ENCODE data around the gene SV2B.

SV2B gene

DNA sequence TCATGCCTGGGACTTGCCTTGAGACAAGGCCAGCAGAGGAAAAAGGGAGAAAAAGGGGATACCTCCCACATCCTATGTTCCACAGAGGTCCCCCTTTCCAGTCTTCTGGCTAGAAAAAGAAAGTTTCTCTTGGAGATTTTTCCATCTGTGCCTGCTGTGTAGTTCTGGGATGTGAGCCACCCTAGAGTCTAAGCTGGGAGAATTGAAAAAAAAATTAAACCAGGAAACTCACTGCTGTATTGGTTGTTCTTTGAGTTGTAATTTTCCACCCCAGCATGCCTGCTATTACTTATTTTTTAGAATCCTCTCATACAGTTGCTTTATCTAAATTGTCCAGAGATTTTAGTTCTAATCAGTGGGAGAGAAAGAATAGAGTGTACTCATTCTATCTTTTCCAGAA is 68.4 kb downstream of the SV2B start:
- Histone ChIP-seq H3K9me3 (ENCODE audit: control insufficient read depth in 5 of 5, low read length in 5 of 5) (peaks cover 2 to 18% (median 14%) of the 10 kb centered on the region in 5 donors), H3K4me1 (ENCODE audit: control insufficient read depth in 5 of 5, insufficient read depth in 5 of 5, low read length in 5 of 5) (no peaks in the 10 kb centered on the region), H3K27ac (ENCODE audit: low read depth, low read length) (no peak overlapping the region), H3K36me3 (ENCODE audit: control insufficient read depth in 5 of 5, insufficient read depth in 5 of 5, low read length in 5 of 5) (no peaks in the 10 kb centered on the region), H3K4me3 (ENCODE audit: low read depth in 1 of 5, low read length in 5 of 5) (no peak overlapping the region), H3K9ac (ENCODE audit: low read length in 5 of 5) (no peak overlapping the region), H3K27me3 (ENCODE audit: control insufficient read depth in 5 of 5, insufficient read depth in 4 of 5, low read length in 5 of 5) (peaks cover 0 to 5% (median 0%) of the 10 kb centered on the region in 5 donors)

DNA sequence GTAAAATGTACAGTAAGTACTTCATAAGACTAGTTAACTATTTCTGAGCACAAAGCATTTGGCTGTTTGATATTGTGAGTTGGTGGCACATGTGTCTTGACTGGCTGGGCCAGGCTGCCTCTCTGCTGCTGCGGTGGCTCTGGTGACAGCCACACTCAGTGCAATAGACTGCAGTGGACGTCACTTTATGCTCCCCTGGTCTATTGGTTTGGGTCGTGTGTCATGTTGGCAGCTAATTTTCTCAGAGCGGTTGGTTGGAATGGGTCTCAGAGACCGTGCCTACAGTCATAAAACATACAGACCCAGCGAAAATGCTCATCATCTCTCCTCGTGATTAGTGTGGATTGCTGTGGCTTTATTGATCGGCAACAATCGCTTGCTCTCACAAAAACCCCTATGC is 71.3 kb downstream of the SV2B start:
- Histone ChIP-seq H3K4me1 (ENCODE audit: control insufficient read depth in 5 of 5, insufficient read depth in 5 of 5, low read length in 5 of 5) (no peaks in the 10 kb centered on the region), H3K4me3 (ENCODE audit: low read depth in 1 of 5, low read length in 5 of 5) (no peak overlapping the region), H3K9me3 (ENCODE audit: control insufficient read depth in 5 of 5, low read length in 5 of 5) (peaks cover 0 to 5% (median 2%) of the 10 kb centered on the region in 5 donors), H3K36me3 (ENCODE audit: control insufficient read depth in 5 of 5, insufficient read depth in 5 of 5, low read length in 5 of 5) (no peaks in the 10 kb centered on the region), H3K27ac (ENCODE audit: low read depth, low read length) (no peak overlapping the region), H3K9ac (ENCODE audit: low read length in 5 of 5) (no peak overlapping the region), H3K27me3 (ENCODE audit: control insufficient read depth in 5 of 5, insufficient read depth in 4 of 5, low read length in 5 of 5) (peaks cover 0 to 5% (median 0%) of the 10 kb centered on the region in 5 donors)

DNA sequence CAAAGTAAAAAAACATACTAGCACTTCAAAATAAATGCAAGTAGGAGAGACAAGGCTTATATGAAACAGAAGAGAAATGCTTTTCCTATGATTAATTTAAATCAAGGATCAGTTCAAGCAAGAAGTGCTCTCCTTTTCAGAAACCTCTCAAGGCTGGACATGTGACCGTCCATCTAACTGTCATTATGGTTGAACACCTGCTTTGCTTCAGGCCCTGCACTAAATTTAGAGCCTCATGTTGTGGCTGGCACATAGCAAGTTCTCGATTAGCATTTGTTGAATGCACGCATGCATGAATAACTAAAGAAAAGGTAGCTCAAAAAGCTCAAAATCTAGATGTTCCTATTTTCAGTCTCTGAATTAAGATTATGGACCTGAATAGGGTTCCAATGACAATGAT is 82.0 kb downstream of the SV2B start:
- Histone ChIP-seq H3K9ac (ENCODE audit: low read length in 5 of 5) (no peak overlapping the region), H3K4me1 (ENCODE audit: control insufficient read depth in 5 of 5, insufficient read depth in 5 of 5, low read length in 5 of 5) (no peaks in the 10 kb centered on the region), H3K4me3 (ENCODE audit: low read depth in 1 of 5, low read length in 5 of 5) (no peak overlapping the region), H3K9me3 (ENCODE audit: control insufficient read depth in 5 of 5, low read length in 5 of 5) (no peaks in the 10 kb centered on the region), H3K27me3 (ENCODE audit: control insufficient read depth in 5 of 5, insufficient read depth in 4 of 5, low read length in 5 of 5) (peaks cover 0 to 4% (median 0%) of the 10 kb centered on the region in 5 donors), H3K36me3 (ENCODE audit: control insufficient read depth in 5 of 5, insufficient read depth in 5 of 5, low read length in 5 of 5) (no peaks in the 10 kb centered on the region), H3K27ac (ENCODE audit: low read depth, low read length) (no peak overlapping the region)

DNA sequence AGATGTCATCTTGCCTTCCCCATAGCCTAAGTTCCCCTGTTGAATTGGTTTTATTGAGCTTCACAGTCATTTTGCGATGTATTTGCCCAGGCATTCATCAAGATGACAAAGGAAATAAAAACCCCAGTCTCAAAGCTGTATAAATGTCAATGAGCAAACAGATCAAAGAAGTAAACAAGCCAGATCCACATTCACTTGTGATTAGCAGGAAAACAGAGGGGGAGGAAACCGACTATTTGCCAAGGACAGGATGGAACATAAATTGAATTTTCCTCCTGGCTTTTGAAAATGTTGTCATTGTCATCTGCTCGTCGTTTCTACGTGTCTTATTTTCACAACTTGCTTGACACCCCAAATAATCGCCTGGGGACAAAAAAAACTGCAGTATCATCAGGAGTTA is 83.5 kb downstream of the SV2B start:
- no peak overlapping the region for H3K9ac ChIP-seq (ENCODE audit: low read length in 5 of 5)
- no peak overlapping the region for H3K27ac ChIP-seq (ENCODE audit: low read depth, low read length)
- no peak overlapping the region for H3K4me3 ChIP-seq (ENCODE audit: low read depth in 1 of 5, low read length in 5 of 5)
- H3K4me1 ChIP-seq (ENCODE audit: control insufficient read depth in 5 of 5, insufficient read depth in 5 of 5, low read length in 5 of 5): no peaks in the 10 kb centered on the region
- peaks cover 0 to 4% (median 0%) of the 10 kb centered on the region in 5 donors for H3K27me3 ChIP-seq (ENCODE audit: control insufficient read depth in 5 of 5, insufficient read depth in 4 of 5, low read length in 5 of 5)
- H3K9me3 ChIP-seq (ENCODE audit: control insufficient read depth in 5 of 5, low read length in 5 of 5): no peaks in the 10 kb centered on the region
- no peaks in the 10 kb centered on the region for H3K36me3 ChIP-seq (ENCODE audit: control insufficient read depth in 5 of 5, insufficient read depth in 5 of 5, low read length in 5 of 5)

DNA sequence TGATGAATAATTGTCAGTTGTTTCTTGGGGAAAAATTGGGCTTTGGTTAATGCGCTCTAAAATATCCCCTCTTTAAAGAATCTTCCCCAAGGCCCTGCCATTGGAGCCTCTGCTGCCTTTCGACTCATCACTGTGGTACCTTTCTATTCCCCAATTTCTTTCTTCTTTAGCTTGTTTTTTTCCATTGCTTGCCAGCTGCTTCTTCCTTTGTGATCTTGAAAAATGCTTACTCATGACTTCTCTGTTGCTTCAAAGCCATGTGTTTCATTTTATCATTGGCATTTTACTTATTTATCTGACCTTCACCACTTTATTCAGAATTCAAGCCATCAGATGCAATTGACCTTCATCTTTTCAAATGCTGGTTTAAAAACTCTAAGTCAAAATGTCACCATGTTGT is 84.4 kb downstream of the SV2B start:
- Histone ChIP-seq H3K9me3 (ENCODE audit: control insufficient read depth in 5 of 5, low read length in 5 of 5) (no peaks in the 10 kb centered on the region), H3K36me3 (ENCODE audit: control insufficient read depth in 5 of 5, insufficient read depth in 5 of 5, low read length in 5 of 5) (no peaks in the 10 kb centered on the region), H3K27me3 (ENCODE audit: control insufficient read depth in 5 of 5, insufficient read depth in 4 of 5, low read length in 5 of 5) (peaks cover 0 to 4% (median 0%) of the 10 kb centered on the region in 5 donors), H3K4me3 (ENCODE audit: low read depth in 1 of 5, low read length in 5 of 5) (no peak overlapping the region), H3K9ac (ENCODE audit: low read length in 5 of 5) (no peak overlapping the region), H3K27ac (ENCODE audit: low read depth, low read length) (no peak overlapping the region), H3K4me1 (ENCODE audit: control insufficient read depth in 5 of 5, insufficient read depth in 5 of 5, low read length in 5 of 5) (no peaks in the 10 kb centered on the region)

DNA sequence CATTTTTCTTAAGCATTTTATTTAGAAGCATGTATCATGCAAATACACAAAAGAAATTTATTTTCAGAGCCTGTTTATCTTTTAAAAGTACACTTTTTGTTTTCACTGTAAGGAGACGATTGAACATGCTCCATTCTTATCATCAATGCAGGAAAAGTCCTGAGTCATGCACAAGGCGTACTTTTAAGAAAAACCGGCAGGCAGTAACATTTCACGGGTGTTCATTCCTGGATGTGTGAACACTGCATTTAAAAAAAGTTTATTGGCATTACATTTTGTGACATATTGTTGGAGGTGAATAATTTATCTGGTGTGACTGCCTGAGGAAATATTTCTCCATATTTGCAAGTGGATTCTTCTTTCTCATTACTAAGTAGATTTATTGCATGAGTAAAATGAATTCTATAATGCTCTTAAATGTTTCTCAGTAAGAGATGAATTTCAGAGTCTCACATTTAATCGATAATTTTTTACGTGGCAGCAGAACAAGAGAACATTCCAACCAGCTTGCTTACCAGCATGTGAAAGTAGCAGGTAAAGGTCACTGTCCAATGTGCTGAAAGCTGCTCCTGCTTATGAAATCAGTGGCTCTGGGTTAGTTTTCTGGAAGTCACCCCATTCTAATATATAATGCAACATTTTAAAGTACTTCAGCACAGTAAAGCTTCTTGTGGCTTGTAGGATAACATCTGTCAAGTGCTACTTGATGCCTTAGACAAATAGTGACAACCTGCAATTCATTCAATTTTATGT is 87.0 kb downstream of the SV2B start:
- Histone ChIP-seq H3K9ac (ENCODE audit: low read length in 5 of 5) (no peak overlapping the region), H3K27me3 (ENCODE audit: control insufficient read depth in 5 of 5, insufficient read depth in 4 of 5, low read length in 5 of 5) (peaks cover 0 to 4% (median 0%) of the 10 kb centered on the region in 5 donors)

DNA sequence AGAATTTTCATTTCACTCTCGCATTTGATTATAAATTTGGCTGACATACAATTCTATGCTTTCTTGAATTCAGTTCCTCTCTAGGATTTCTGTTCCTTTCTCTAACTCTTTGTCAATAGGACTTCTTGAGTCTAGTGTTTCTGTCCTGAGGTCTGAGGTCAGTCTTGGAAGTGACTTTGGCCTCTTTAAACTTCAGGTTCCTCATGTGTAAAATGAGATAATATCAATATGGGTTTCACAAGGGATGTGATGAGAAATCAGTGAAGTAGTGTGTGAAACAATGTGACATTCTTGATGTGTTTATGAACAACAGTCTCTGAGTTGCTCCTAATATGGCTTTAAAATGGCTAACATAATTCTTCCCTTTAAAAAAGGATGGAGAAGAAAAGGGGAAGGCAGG is 92.2 kb downstream of the SV2B start:
- Histone ChIP-seq H3K4me1 (ENCODE audit: control insufficient read depth in 5 of 5, insufficient read depth in 5 of 5, low read length in 5 of 5) (no peaks in the 10 kb centered on the region), H3K36me3 (ENCODE audit: control insufficient read depth in 5 of 5, insufficient read depth in 5 of 5, low read length in 5 of 5) (no peaks in the 10 kb centered on the region), H3K9me3 (ENCODE audit: control insufficient read depth in 5 of 5, low read length in 5 of 5) (no peaks in the 10 kb centered on the region), H3K4me3 (ENCODE audit: low read depth in 1 of 5, low read length in 5 of 5) (no peak overlapping the region), H3K27ac (ENCODE audit: low read depth, low read length) (no peak overlapping the region), H3K9ac (ENCODE audit: low read length in 5 of 5) (no peak overlapping the region), H3K27me3 (ENCODE audit: control insufficient read depth in 5 of 5, insufficient read depth in 4 of 5, low read length in 5 of 5) (no peaks in the 10 kb centered on the region)

More for the DNA sequence above, 87.0 kb downstream of the SV2B start:
- no peaks in the 10 kb centered on the region for H3K9me3 ChIP-seq (ENCODE audit: control insufficient read depth in 5 of 5, low read length in 5 of 5)
- no peak overlapping the region for H3K27ac ChIP-seq (ENCODE audit: low read depth, low read length)
- H3K4me3 ChIP-seq (ENCODE audit: low read depth in 1 of 5, low read length in 5 of 5): no peak overlapping the region
- H3K36me3 ChIP-seq (ENCODE audit: control insufficient read depth in 5 of 5, insufficient read depth in 5 of 5, low read length in 5 of 5): no peaks in the 10 kb centered on the region
- H3K4me1 ChIP-seq (ENCODE audit: control insufficient read depth in 5 of 5, insufficient read depth in 5 of 5, low read length in 5 of 5): no peaks in the 10 kb centered on the region

DNA sequence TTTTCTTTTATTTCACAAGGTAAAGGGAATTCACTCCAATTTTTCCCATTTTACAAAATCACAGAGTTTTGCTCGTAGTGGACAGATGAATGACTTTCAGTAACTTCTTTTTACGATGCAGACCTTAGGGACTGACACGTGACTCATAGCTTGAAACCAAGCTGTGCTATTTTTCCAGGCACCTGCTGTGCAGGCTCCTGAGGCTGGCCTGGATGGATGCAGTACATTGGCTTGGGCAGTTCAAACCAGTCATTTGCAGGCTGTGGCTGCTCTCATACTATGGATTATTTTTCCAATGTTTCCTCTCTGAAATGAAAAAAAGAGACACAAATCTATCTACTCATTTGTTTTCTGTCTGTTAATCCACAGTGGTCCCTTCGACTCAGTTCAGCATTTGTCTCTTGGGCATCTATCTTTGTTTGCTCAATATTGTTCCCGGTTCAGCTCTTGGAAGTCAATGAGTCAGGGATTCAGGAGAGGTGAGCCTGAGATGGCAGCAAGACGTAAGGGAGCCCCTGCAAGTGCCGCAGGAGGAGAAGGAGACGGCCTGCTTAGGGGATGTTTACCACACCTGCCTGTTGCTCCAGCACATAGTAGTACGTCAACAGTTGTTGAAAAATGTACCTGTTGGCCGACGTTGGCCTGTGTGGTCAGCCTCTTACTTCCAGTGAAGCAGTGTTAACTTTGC is 92.8 kb downstream of the SV2B start:
- Histone ChIP-seq H3K36me3 (ENCODE audit: control insufficient read depth in 5 of 5, insufficient read depth in 5 of 5, low read length in 5 of 5) (no peaks in the 10 kb centered on the region), H3K4me1 (ENCODE audit: control insufficient read depth in 5 of 5, insufficient read depth in 5 of 5, low read length in 5 of 5) (no peaks in the 10 kb centered on the region), H3K27ac (ENCODE audit: low read depth, low read length) (no peak overlapping the region), H3K9me3 (ENCODE audit: control insufficient read depth in 5 of 5, low read length in 5 of 5) (no peaks in the 10 kb centered on the region), H3K4me3 (ENCODE audit: low read depth in 1 of 5, low read length in 5 of 5) (no peak overlapping the region), H3K9ac (ENCODE audit: low read length in 5 of 5) (no peak overlapping the region), H3K27me3 (ENCODE audit: control insufficient read depth in 5 of 5, insufficient read depth in 4 of 5, low read length in 5 of 5) (no peaks in the 10 kb centered on the region)

DNA sequence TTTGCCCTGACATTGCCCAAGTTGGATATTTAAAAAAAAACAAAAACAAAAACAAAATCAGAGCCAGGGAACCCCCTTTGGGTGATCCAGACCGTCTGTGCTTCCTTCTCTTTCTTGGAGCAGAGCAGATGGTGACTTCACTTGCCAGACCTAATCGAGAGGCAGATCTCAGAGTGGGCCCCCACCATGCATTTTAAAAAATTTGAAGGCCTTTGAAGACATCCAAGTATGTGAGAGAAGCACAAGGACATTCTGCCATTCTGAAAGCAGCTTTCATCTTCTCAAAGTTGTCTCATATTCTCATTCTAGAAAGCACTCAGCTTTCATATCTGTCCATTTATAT is 93.3 kb downstream of the SV2B start:
- Histone ChIP-seq H3K36me3 (ENCODE audit: control insufficient read depth in 5 of 5, insufficient read depth in 5 of 5, low read length in 5 of 5) (no peaks in the 10 kb centered on the region), H3K27me3 (ENCODE audit: control insufficient read depth in 5 of 5, insufficient read depth in 4 of 5, low read length in 5 of 5) (no peaks in the 10 kb centered on the region), H3K9me3 (ENCODE audit: control insufficient read depth in 5 of 5, low read length in 5 of 5) (no peaks in the 10 kb centered on the region), H3K4me3 (ENCODE audit: low read depth in 1 of 5, low read length in 5 of 5) (no peak overlapping the region), H3K27ac (ENCODE audit: low read depth, low read length) (no peak overlapping the region), H3K4me1 (ENCODE audit: control insufficient read depth in 5 of 5, insufficient read depth in 5 of 5, low read length in 5 of 5) (no peaks in the 10 kb centered on the region), H3K9ac (ENCODE audit: low read length in 5 of 5) (no peak overlapping the region)

DNA sequence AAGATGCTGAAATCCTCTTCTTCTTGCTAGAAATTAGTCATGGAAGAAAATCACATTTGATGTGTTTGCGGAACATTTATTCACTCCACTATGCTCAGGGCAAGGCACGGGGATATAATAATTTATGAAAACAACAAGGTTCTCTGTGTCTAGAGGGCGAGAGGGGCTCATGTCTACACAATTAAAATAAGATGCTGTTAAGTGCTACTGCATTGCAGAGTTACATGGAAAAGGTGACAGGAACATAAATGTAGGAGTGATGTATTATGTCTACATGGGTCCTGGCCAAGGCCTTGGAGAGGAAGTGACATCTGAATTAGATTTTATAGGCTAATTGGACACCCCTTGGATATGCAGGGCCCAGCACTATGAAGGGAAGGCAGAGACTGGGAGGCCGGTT is 96.1 kb downstream of the SV2B start:
- H3K36me3 ChIP-seq (ENCODE audit: control insufficient read depth in 5 of 5, insufficient read depth in 5 of 5, low read length in 5 of 5): no peaks in the 10 kb centered on the region
- no peak overlapping the region for H3K4me3 ChIP-seq (ENCODE audit: low read depth in 1 of 5, low read length in 5 of 5)

More for the DNA sequence above, 96.1 kb downstream of the SV2B start:
- H3K27ac ChIP-seq (ENCODE audit: low read depth, low read length): no peak overlapping the region
- peaks cover 0 to 3% (median 0%) of the 10 kb centered on the region in 5 donors for H3K27me3 ChIP-seq (ENCODE audit: control insufficient read depth in 5 of 5, insufficient read depth in 4 of 5, low read length in 5 of 5)
- H3K9ac ChIP-seq (ENCODE audit: low read length in 5 of 5): no peak overlapping the region
- no peaks in the 10 kb centered on the region for H3K9me3 ChIP-seq (ENCODE audit: control insufficient read depth in 5 of 5, low read length in 5 of 5)
- no peaks in the 10 kb centered on the region for H3K4me1 ChIP-seq (ENCODE audit: control insufficient read depth in 5 of 5, insufficient read depth in 5 of 5, low read length in 5 of 5)
